ENCODE results near the gene VPS51.

VPS51 gene

GRCh38 chr11:65096926-65097325 lies 912 bp downstream of the VPS51 start:
- DNase-seq (ENCODE audit: low read depth, low spot score) = no peak
- TF ChIP-seq, protein P1, sequence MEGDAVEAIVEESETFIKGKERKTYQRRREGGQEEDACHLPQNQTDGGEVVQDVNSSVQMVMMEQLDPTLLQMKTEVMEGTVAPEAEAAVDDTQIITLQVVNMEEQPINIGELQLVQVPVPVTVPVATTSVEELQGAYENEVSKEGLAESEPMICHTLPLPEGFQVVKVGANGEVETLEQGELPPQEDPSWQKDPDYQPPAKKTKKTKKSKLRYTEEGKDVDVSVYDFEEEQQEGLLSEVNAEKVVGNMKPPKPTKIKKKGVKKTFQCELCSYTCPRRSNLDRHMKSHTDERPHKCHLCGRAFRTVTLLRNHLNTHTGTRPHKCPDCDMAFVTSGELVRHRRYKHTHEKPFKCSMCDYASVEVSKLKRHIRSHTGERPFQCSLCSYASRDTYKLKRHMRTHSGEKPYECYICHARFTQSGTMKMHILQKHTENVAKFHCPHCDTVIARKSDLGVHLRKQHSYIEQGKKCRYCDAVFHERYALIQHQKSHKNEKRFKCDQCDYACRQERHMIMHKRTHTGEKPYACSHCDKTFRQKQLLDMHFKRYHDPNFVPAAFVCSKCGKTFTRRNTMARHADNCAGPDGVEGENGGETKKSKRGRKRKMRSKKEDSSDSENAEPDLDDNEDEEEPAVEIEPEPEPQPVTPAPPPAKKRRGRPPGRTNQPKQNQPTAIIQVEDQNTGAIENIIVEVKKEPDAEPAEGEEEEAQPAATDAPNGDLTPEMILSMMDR (IDR thresholded peaks at IDR 0.05; ENCODE audit: insufficient read depth, low read length, missing control alignments) = no peak
- ChIA-PET CTCF (interaction anchor here (1.5 to 7.7 kb wide), 5 partner anchors 14 to 85 kb away, joined by 5 to 169 read pairs (median 7); partner anchors contain the start of genes ARL2, TM7SF2 and ZNHIT2), POLR2A (interaction anchor here (0.8 to 1.6 kb wide), 5 partner anchors 12 to 220 kb away, joined by 3 to 8 read pairs (median 4); partner anchors contain the start of genes FAU, MRPL49 and TM7SF2)
- H3K4me3 ChIP-seq (ENCODE audit: low read depth, low read length) = peak overlapping the region; percentile 76

- no peak for DNase-seq (ENCODE audit: low read depth, low spot score)
- POLR2A ChIA-PET = no interaction called here
- CTCF ChIA-PET = interaction anchor here (1.8 to 7.7 kb wide), 3 partner anchors 10 to 87 kb away, joined by 6 to 169 read pairs (median 51); partner anchors contain the start of genes ARL2 and TM7SF2
- no peak overlapping the region for H3K4me3 ChIP-seq (ENCODE audit: low read depth, low read length)
- TF ChIP-seq, protein P1 (IDR thresholded peaks at IDR 0.05; ENCODE audit: insufficient read depth, low read length, missing control alignments) = no peak
Measured at GRCh38 chr11:65100674-65101350, 4.8 kb downstream of the VPS51 start.

DNA sequence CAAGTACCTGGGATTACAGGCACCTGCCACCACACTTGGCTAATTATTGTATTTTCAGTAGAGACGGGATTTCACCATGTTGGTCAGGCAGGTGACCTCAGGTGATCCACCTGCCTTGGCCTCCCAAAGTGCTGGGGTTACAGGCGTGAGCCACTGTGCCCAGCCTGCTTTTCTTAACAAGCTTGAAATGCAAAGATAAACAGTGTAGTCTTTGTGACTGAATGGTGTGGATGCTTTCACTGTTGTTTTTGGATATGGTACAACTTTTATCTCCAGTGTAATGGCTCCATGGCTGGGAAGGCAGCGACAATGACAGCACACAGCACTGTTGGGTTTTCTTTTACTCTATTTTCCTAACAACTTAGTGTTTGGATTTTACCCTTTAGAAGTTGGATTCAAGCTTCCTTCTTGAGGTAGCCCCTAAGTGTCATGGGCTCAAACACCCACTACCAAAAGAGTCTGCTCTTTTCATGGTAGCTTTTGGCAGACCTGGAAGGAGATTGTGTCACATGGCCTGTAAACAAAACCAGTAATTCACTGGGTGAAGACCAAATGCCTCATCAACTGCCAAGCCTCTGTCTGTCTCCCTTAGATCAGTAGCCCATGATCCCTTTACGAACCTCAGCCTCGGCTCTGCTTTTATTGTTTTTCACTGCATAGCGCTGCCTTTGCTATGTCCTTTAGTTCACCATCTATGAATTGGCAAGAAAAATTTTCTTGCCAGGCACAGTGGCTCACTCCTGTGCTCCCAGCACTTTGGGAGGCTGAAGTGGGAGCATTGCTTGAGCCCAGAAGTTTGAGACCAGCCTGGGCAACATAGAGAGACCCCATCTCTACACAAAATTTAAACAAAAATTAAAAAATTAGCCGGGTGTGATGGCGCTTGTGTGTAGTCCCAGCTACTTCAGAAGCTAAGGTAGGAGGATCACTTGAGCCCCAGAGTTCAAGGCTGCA lies 6.4 kb downstream of the VPS51 start:
- TF ChIP-seq, protein P1 (IDR thresholded peaks at IDR 0.05; ENCODE audit: insufficient read depth, low read length, missing control alignments) = no peak

DNA sequence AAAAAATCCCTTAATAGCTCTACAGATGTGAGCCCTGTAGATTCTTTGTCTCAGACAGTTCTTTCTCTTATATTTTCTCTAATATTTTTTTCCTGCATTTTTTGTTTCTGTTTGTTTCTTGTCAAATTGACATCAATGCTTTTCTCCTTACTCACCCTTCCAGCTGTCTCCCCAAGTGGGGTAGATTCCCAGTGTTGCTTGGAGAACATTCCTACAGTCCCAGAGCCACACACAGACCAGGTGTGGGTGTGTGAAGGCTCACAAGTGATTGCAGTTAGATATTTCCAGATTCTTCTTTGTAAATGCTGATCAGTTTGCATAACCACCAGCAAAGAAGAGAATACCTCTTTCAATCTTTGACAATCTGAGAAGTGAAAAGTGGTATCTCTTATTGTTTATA lies 7.5 kb downstream of the VPS51 start:
- ChIA-PET POLR2A (no interaction called here), CTCF (interaction anchor here (1.4 to 4.8 kb wide), 5 partner anchors 9 to 89 kb away, joined by 4 to 51 read pairs (median 6); partner anchors contain the start of genes ARL2, TM7SF2 and ZNHIT2)
- no peak for DNase-seq (ENCODE audit: low read depth, low spot score)
- no peak overlapping the region for H3K4me3 ChIP-seq (ENCODE audit: low read depth, low read length)
- TF ChIP-seq, protein P1 (IDR thresholded peaks at IDR 0.05; ENCODE audit: insufficient read depth, low read length, missing control alignments) = no peak

More for the DNA sequence above, 6.4 kb downstream of the VPS51 start:
- ChIA-PET CTCF (interaction anchor here (0.9 to 4.8 kb wide), 9 partner anchors 9 to 88 kb away, joined by 3 to 51 read pairs (median 5); partner anchors contain the start of genes ARL2, TM7SF2 and ZNHIT2), POLR2A (interaction anchor here (0.6 to 1.0 kb wide), 3 partner anchors 8 to 16 kb away, joined by 3 to 4 read pairs (median 3); no protein-coding TSS in a partner anchor)
- DNase-seq (ENCODE audit: low read depth, low spot score) = no peak
- no peak overlapping the region for H3K4me3 ChIP-seq (ENCODE audit: low read depth, low read length)

DNA sequence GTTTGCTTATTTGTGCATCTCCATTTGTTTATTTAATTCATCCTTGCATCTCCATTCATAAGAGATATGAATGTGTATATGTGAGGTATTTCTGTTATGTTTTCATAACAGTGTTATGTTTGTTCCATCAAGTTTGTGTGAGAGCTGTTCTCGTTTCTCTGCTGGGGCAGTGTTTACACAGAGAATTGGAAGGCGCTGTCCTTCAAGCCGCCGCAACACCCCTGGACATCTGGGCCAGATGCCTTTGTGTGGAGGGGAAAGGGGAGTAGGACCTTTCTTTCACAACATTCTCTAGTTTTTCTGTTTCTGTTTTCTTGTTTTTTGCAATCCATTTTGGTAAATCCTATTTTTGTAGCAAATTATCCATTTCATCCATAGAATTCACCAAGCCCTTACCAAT lies 8.6 kb downstream of the VPS51 start:
- no peak overlapping the region for H3K4me3 ChIP-seq (ENCODE audit: low read depth, low read length)
- POLR2A ChIA-PET = no interaction called here
- TF ChIP-seq, protein P1 (IDR thresholded peaks at IDR 0.05; ENCODE audit: insufficient read depth, low read length, missing control alignments) = no peak
- CTCF ChIA-PET = interaction anchor here (0.6 to 4.8 kb wide), 2 partner anchors 8 to 258 kb away, joined by 3 to 51 read pairs; partner anchors contain the start of gene TM7SF2
- DNase-seq (ENCODE audit: low read depth, low spot score) = no peak
